T-helper 2 cell treated with Interferon-gamma antibody and Interleukin-4, amounts not matched to agents 5 μg/mL and 100 μg/mL, for 36 hours (primary cell): Measurements from ENCODE around the gene LIF.

Source experiments
- DNase-seq: peaks from one replicate; pipeline ENCODE4 v3.0.0; 2021; ENCODE audit warnings: low spot score
- H3K27ac Mint-ChIP-seq: one replicate; pipeline ENCODE4 v1.8.0; 2021; ENCODE audit warnings: mild to moderate bottlenecking, mixed read lengths
- H3K27me3 Mint-ChIP-seq: one replicate; pipeline ENCODE4 v1.8.0; 2021; ENCODE audit warnings: low read depth, mixed read lengths
- H3K36me3 Mint-ChIP-seq: one replicate; pipeline ENCODE4 v1.8.0; 2021; ENCODE audit warnings: low read depth, mixed read lengths
- H3K4me1 Mint-ChIP-seq: one replicate; pipeline ENCODE4 v1.8.0; 2021; ENCODE audit warnings: low read depth, mixed read lengths
- H3K4me3 Mint-ChIP-seq: one replicate; pipeline ENCODE4 v1.8.0; 2022; ENCODE audit warnings: mild to moderate bottlenecking, moderate library complexity, mixed read lengths
- H3K9me3 Mint-ChIP-seq: one replicate; pipeline ENCODE4 v1.8.0; 2021; ENCODE audit warnings: mixed read lengths

Gene LIF

DNA sequence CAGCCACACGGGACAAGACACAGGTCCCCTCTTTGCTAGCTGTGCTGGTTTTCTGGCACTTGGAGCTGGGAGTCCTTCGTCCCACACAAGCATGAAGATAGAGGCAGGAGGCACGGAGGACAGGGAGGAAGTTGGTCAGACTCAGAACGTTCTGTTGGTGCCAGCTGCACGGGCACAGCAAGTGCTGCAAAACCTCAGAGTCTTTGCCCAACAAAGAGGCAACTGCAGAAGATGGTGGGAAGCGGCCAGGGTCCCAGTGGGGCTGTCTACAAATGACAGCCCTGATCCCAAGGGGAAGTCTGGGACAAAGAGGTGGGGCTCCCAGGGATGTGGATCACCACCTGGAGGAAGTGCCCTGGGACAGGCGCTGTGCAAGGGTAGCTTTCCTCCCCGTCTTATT lies 29.5 kb upstream of the LIF start:
- H3K36me3 Mint-ChIP-seq: peaks cover 52% of the 10 kb centered on the region
- H3K27me3 Mint-ChIP-seq: no peaks in the 10 kb centered on the region
- H3K4me1 Mint-ChIP-seq: peaks cover 59% of the 10 kb centered on the region
- no peak for DNase-seq
- peak overlapping the region; percentile 74 for H3K27ac Mint-ChIP-seq
- H3K4me3 Mint-ChIP-seq: peak overlapping the region; percentile 36
- no peaks in the 10 kb centered on the region for H3K9me3 Mint-ChIP-seq

GRCh38 chr22:30275625-30276024 lies 29.1 kb upstream of the LIF start:
- Mint-ChIP-seq H3K9me3 (no peaks in the 10 kb centered on the region), H3K4me3 (peak overlapping the region; percentile 36), H3K27me3 (no peaks in the 10 kb centered on the region), H3K4me1 (peaks cover 61% of the 10 kb centered on the region), H3K27ac (peak overlapping the region; percentile 74), H3K36me3 (peaks cover 54% of the 10 kb centered on the region)
- DNase-seq: no peak

GRCh38 chr22:30274437-30274812 lies 27.9 kb upstream of the LIF start:
- peaks cover 61% of the 10 kb centered on the region for H3K36me3 Mint-ChIP-seq
- H3K27ac Mint-ChIP-seq: peak overlapping the region; percentile 64
- H3K4me1 Mint-ChIP-seq: peaks cover 60% of the 10 kb centered on the region
- H3K27me3 Mint-ChIP-seq: no peaks in the 10 kb centered on the region
- no peak overlapping the region for H3K4me3 Mint-ChIP-seq
- DNase-seq: no peak
- H3K9me3 Mint-ChIP-seq: no peaks in the 10 kb centered on the region

DNA sequence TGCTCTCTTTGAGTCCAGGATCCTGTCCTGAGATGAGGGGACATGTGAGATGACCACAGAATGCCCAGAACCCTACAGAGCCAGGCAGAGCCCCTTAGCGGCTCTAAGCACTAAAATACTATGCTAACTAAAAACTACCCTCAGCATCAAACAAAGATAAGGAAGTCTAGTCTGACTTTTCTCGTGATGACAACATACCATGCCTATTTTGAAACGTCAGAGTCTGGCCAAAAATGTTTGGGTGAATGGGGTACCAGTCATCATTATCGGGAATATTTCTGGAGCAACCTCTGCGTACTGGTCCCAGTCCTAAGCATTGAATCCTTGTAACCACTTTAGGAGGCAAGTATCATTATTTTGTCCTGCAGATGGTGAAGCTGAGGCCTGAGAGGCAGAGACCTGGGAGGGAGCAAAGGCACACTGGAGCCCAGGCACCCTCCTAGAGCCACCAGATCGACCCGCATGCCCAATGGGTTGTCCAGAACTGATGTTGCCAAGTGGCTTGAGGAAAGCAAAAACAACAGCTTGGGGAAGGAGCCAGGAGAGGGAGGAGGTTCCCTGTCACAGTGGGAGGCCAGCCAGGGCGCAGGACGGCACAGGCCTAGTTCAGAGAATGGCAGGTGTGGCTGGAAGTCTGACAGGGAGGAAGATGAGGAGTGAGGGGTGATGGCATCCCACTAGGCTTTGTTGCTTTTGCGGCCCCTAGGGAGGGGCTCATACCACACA lies 27.3 kb upstream of the LIF start:
- Mint-ChIP-seq H3K4me3 (no peak overlapping the region), H3K9me3 (no peaks in the 10 kb centered on the region), H3K36me3 (peaks cover 63% of the 10 kb centered on the region), H3K27me3 (no peaks in the 10 kb centered on the region), H3K4me1 (peaks cover 61% of the 10 kb centered on the region), H3K27ac (peak overlapping the region; percentile 65)
- no peak for DNase-seq

DNA sequence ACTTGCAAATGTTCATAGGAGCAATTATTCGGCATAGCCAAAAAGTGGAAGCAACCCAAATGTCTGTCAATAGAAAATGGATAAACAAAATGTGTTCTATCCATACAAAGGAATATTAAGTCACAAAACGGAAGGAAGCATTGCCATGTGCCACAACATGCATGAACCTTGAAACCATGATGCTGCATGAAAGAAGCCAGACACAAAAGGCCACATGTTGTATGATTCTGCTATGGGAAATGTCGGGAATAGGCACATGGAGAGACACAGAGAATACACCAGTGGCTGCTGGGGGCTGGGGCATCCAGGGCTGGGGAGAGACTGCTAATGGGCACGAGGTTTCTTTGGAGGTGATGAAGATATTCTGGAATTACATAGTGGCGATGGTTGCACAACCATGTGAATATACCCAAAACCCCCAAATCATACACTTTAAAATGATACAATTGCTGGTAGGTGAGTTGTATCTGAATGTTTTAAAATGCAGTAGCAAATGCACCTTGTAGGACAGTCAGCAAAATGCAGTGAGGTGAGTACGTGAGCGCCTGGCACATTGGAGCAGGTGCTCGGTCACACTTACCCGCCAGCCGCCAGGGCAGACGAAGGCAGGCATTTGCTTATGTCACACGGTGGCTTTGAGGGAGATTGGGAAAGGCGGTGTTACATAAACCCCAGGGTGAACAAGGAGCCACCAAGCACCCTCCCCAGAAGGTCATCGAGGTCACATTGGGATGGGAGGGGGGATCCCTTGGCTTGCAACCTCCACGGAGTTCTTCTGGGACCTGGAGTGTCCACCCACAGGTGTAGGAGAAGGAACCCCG lies 26.4 kb upstream of the LIF start:
- Mint-ChIP-seq H3K4me3 (no peak overlapping the region), H3K36me3 (peaks cover 69% of the 10 kb centered on the region), H3K27ac (peak overlapping the region; percentile 27), H3K9me3 (no peaks in the 10 kb centered on the region), H3K4me1 (peaks cover 63% of the 10 kb centered on the region), H3K27me3 (no peaks in the 10 kb centered on the region)
- no peak for DNase-seq

DNA sequence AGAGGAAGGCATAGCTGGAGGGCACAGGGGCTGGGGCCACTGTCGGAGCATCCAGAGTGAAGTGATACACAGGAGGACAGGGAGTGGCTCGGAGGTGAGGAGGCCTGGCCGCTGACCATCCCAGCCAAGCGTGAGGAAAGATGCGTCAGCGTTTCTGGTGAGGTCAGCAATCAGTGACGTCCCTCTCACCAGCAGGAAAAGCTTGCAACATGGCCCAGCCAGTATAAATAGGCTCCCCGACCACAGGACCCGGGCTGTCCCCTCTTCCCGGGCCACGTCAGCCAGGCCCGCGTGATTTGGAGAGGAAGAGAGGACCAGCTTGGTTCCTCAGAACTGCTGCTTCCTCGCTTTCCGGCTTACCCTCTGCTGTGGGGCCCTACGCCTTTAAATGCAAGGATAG lies 24.3 kb upstream of the LIF start:
- Mint-ChIP-seq H3K9me3 (no peaks in the 10 kb centered on the region), H3K27ac (peak overlapping the region; percentile 52), H3K27me3 (no peaks in the 10 kb centered on the region), H3K4me1 (peaks cover 59% of the 10 kb centered on the region), H3K4me3 (no peak overlapping the region), H3K36me3 (peaks cover 72% of the 10 kb centered on the region)
- DNase-seq: no peak

DNA sequence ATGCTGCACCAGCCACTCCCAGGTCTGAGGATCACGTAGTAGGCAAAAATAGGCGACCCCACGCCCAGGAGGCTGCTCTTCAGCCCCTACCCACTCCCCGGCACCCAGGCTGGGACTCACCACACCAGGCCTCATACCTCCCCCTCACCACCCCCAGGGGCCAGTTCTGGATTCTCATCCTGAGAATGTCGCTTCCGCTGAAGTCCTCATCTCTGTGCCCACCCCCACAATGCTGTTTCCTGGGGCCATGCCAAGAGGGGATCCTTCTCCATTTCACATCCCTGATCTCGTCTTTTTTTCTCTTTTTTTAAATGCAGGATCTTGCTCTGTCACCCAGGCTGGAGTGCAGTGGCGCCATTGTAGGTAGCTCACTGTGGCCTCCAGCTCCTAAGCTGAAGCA lies 21.8 kb upstream of the LIF start:
- H3K4me3 Mint-ChIP-seq: peak overlapping the region; percentile 97
- H3K27me3 Mint-ChIP-seq: no peaks in the 10 kb centered on the region
- DNase-seq: no peak
- peak overlapping the region; percentile 99 for H3K27ac Mint-ChIP-seq
- peaks cover 81% of the 10 kb centered on the region for H3K36me3 Mint-ChIP-seq
- H3K9me3 Mint-ChIP-seq: no peaks in the 10 kb centered on the region
- peaks cover 46% of the 10 kb centered on the region for H3K4me1 Mint-ChIP-seq

DNA sequence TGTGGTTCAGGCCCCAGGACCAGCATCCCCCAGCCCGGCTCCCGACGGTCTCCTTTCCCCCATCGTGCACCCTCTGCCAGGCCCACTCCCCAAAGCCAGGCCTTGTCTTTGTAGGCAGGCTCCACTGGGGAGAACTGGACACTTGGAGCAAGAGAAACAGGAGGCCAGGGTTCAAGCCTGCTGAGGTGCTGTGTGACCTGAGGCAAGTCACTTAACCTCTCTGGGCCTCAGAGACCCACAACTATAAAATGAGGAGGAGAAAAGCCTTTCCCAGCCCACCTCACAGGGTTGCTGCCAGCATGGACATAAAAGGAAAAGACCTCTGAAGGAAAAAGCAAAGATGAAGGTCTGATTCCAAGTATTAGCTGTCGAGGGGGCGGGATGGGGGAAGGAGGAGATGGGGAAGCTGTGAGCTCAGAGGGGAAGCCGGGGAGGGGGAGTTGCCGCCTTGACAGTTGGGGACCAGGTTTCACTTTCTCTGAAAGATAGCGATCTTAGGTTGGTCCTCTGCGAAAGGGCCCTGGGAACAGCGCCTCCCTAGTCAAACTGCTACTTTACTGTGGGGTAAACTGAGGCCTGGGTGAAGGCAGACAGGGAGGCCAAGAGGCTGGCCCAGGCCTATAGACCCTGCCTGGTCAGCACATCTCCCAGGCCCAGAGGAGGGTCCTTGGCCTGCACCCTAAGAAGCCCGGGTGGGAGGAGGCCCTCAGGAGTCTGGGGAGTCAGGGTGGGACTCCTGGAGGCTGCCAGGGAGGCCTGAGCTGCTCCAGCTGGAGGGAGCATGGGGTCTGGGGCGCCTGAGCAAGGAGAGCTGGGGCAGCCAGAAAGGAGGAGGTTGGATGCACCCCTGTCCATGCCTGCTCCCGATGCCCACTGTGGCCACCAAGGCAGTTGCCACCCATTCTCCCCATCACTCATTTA lies 21.1 kb upstream of the LIF start:
- Mint-ChIP-seq H3K9me3 (no peaks in the 10 kb centered on the region), H3K36me3 (peaks cover 81% of the 10 kb centered on the region)

GRCh38 chr22:30266445-30267381 lies 20.2 kb upstream of the LIF start, which contains the start of gene OSM:
Gene OSM, minus strand, starts transcription at chr22:30266851. Its CDS starts 52 bp downstream, at chr22:30266799.
- peak within 1 kb of the TSS; percentile 97 for H3K4me3 Mint-ChIP-seq
- DNase-seq: peak; percentile 78
- H3K36me3 Mint-ChIP-seq: peaks cover 87% of the 10 kb centered on the region
- H3K27me3 Mint-ChIP-seq: no peaks in the 10 kb centered on the region
- peak within 1 kb of the TSS; percentile 99 for H3K27ac Mint-ChIP-seq
- peaks cover 53% of the 10 kb centered on the region for H3K4me1 Mint-ChIP-seq
- no peaks in the 10 kb centered on the region for H3K9me3 Mint-ChIP-seq

More for the DNA sequence above, 21.1 kb upstream of the LIF start:
- DNase-seq: peak; percentile 68
- Mint-ChIP-seq H3K27me3 (no peaks in the 10 kb centered on the region), H3K27ac (peak overlapping the region; percentile 99), H3K4me1 (peaks cover 46% of the 10 kb centered on the region), H3K4me3 (peak overlapping the region; percentile 97)

- Mint-ChIP-seq H3K27me3 (no peaks in the 10 kb centered on the region), H3K4me3 (peak overlapping the region; percentile 97), H3K27ac (peak overlapping the region; percentile 99), H3K4me1 (peaks cover 55% of the 10 kb centered on the region), H3K9me3 (no peaks in the 10 kb centered on the region), H3K36me3 (peaks cover 85% of the 10 kb centered on the region)
- peak; percentile 88 for DNase-seq
Observed at GRCh38 chr22:30265823-30266444, 19.4 kb upstream of the LIF start.

GRCh38 chr22:30265131-30265720 lies 18.7 kb upstream of the LIF start:
- Mint-ChIP-seq H3K27me3 (no peaks in the 10 kb centered on the region), H3K4me3 (peak overlapping the region; percentile 97), H3K36me3 (peaks cover 79% of the 10 kb centered on the region), H3K9me3 (no peaks in the 10 kb centered on the region), H3K4me1 (peaks cover 52% of the 10 kb centered on the region), H3K27ac (peak overlapping the region; percentile 99)
- DNase-seq: no peak

DNA sequence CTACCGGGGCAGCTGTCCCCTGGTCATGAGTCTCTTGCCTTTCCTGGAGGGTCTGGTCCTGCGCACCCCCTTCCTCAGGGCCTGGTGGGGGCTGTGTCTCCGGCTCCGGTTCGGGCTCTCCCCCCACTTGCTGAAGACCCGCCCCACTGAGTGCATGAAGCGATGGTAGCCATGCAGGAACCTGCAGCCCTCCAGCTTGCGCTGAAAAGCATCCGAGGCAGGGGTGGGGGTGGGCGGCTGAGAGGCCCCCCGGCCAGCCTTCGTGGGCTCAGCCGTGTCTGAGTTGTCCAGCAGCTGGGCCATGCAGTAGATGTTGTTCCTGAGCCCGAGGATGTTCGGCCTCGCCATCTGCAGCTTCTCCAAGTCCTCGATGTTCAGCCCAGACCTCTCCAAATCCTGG lies 17.3 kb upstream of the LIF start:
- H3K4me1 Mint-ChIP-seq: peaks cover 48% of the 10 kb centered on the region
- H3K27ac Mint-ChIP-seq: peak overlapping the region; percentile 99
- peak overlapping the region; percentile 97 for H3K4me3 Mint-ChIP-seq
- H3K9me3 Mint-ChIP-seq: no peaks in the 10 kb centered on the region
- no peak for DNase-seq
- H3K36me3 Mint-ChIP-seq: peaks cover 67% of the 10 kb centered on the region
- no peaks in the 10 kb centered on the region for H3K27me3 Mint-ChIP-seq
